Prostate gland (tissue), 2 donors: ENCODE measurements around the gene ATOSB.

Experiments used
- POLR2AphosphoS5 ChIP-seq: sonication (generic); formaldehyde crosslinking; IDR thresholded peaks from one replicate; pipeline ENCODE4 v1.6.1; 2017; ENCODE audit warnings: antibody characterized with exemption
- TF ChIP-seq, protein P1 (sequence below), 4 experiments: fragments of 200-600 bp in 2 of 4; fragments of 450-650 bp in 2 of 4; sonication (generic) in 2 of 4; IDR thresholded peaks; 1 replicate in 3 of 4; 2 replicates in 1 of 4; pipeline ENCODE4 v1.5.1; 2016 to 2019; ENCODE audit warnings: antibody characterized with exemption in 4 of 4, mild to moderate bottlenecking in 2 of 4, moderate library complexity in 2 of 4

DNA sequence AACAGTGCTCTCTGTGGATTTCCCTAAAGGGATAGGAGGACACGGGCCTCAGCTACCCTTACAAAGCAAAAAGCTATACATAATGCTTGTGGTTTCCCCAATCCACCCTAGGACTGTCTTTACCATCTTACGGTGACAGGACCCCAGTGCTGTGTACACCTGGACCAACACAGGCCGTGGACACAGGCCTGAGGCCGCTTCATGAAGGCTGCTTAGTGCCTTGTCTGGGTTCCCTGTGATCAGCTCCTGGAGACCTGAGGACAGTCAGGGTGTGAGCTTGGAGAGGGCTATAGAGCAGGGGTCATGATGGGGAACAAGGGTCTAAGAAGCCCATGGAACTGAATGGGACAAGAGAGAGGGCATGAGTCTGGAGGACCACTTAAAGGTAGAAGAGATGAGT lies 38.8 kb downstream of the ATOSB start:
- no peak for TF ChIP-seq POLR2AphosphoS5
- TF ChIP-seq, protein P1, sequence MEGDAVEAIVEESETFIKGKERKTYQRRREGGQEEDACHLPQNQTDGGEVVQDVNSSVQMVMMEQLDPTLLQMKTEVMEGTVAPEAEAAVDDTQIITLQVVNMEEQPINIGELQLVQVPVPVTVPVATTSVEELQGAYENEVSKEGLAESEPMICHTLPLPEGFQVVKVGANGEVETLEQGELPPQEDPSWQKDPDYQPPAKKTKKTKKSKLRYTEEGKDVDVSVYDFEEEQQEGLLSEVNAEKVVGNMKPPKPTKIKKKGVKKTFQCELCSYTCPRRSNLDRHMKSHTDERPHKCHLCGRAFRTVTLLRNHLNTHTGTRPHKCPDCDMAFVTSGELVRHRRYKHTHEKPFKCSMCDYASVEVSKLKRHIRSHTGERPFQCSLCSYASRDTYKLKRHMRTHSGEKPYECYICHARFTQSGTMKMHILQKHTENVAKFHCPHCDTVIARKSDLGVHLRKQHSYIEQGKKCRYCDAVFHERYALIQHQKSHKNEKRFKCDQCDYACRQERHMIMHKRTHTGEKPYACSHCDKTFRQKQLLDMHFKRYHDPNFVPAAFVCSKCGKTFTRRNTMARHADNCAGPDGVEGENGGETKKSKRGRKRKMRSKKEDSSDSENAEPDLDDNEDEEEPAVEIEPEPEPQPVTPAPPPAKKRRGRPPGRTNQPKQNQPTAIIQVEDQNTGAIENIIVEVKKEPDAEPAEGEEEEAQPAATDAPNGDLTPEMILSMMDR (IDR thresholded peaks at IDR 0.05): no peak
